K562 (cell line): ENCODE data around the gene BAZ2A. TPM values are rescaled to one million over a fixed set of nuclear protein-coding genes. Genes with fewer than 3 reads are reported as not detected.
A peak's percentile ranks its signal among the peaks of the same experiment; 100 is the strongest.

Experiments
- HMGN3 ChIP-seq: IDR thresholded peaks from 2 replicates; pipeline ENCODE4 v1.6.1; 2011; ENCODE audit warnings: borderline replicate concordance, low read depth, mild to moderate bottlenecking, mixed read lengths, low read length; ENCODE audit not compliant: insufficient read length; ENCODE audit errors: extremely low read depth
- MGA ChIP-seq: fragments of 450-650 bp; IDR thresholded peaks from 2 replicates; pipeline ENCODE4 v1.6.1; 2016; ENCODE audit warnings: mild to moderate bottlenecking, moderate library complexity
- NR0B1 ChIP-seq: fragments of 450-650 bp; IDR thresholded peaks from one replicate; pipeline ENCODE4 v1.6.1; 2018; ENCODE audit warnings: mild to moderate bottlenecking, moderate library complexity; ENCODE audit not compliant: partially characterized antibody
- PTRF ChIP-seq: fragments of 450-650 bp; IDR thresholded peaks from 2 replicates; pipeline ENCODE4 v1.6.1; 2016; ENCODE audit warnings: mild to moderate bottlenecking, missing genetic modification characterization, missing compliant biosample characterization
- RBBP5 ChIP-seq: fragments of 200-600 bp; sonication (generic); IDR thresholded peaks from 2 replicates; pipeline ENCODE4 v1.6.1; 2012; ENCODE audit warnings: borderline replicate concordance, mild to moderate bottlenecking, low read length, control low read depth, inconsistent platforms; ENCODE audit not compliant: insufficient read depth, poor library complexity, severe bottlenecking
- ZBTB11 ChIP-seq, 3 experiments: fragments of 200-800 bp in 1 of 3; fragments of 250-450 bp in 1 of 3; fragments of 450-650 bp in 1 of 3; sonication (Bioruptor Pico) in 1 of 3; sonication (Bioruptor generic) in 1 of 3; formaldehyde crosslinking in 1 of 3; IDR thresholded peaks; 2 replicates each; pipeline versions ENCODE4 v1.6.1 to v1.8.0; 2016 to 2022; ENCODE audit warnings: mild to moderate bottlenecking in 2 of 3, missing genetic modification characterization in 2 of 3, missing compliant biosample characterization in 1 of 3, moderate library complexity in 1 of 3
- ZNF197 ChIP-seq: fragments of 200-800 bp; sonication (Bioruptor generic); IDR thresholded peaks from 2 replicates; pipeline ENCODE4 v1.6.1; 2016; ENCODE audit warnings: low read depth, missing genetic modification characterization, missing compliant biosample characterization
- ZNF444 ChIP-seq: fragments of 250-450 bp; sonication (Bioruptor Pico); IDR thresholded peaks from 2 replicates; pipeline ENCODE4 v1.4.0; 2020; ENCODE audit warnings: mild to moderate bottlenecking, moderate library complexity
- polyA plus RNA-seq, 8 experiments: library from polyadenylated mRNA; depleted of rRNA in 4 of 8; stranded (reverse) in 5 of 8; unstranded in 3 of 8; fragments of >200 nt; fragmentation: Nextera tagmentation in 2 of 8; fragmentation: Illumina TruSeq in 1 of 8; extraction: Ambion mirVana in 2 of 8; extraction: Trizol in 1 of 8; gene quantifications; 2 replicates each; pipeline versions ENCODE4 v1.2.1 to v1.2.3, GENCODE V29; 2011 to 2014; ENCODE audit warnings: inconsistent platforms in 1 of 8, missing spikeins in 1 of 8
- total RNA-seq, 7 experiments: library from RNA; depleted of rRNA in 6 of 7; stranded (reverse); fragments of >200 nt in 6 of 7; fragmentation: Illumina TruSeq in 2 of 7; extraction: Trizol in 2 of 7; gene quantifications; 2 replicates each; pipeline versions ENCODE4 v1.2.1 to v1.2.3, GENCODE V29; 2011 to 2021; ENCODE audit warnings: low replicate concordance in 1 of 7

BAZ2A gene
- total and polyA plus RNA-seq, 9 of the 15 experiments (the other 6 are each of a cell fraction or from before 2014, with no cell fraction given): 4.5 to 86.4 (median 26.2) TPM

GRCh38 chr12:56636675-56637540, 6.8 kb upstream of the BAZ2A start (continued):
- no peak for TF ChIP-seq MGA
- TF ChIP-seq ZNF197: no peak
- peak in 1 of 3 experiments; percentile 43; a peak in 1 of 6 replicates for TF ChIP-seq ZBTB11 (CRISPR knock-in tag; IDR thresholded peaks at IDR 0.05)
- no peak for TF ChIP-seq HMGN3
- no peak for TF ChIP-seq PTRF (tag)
- no peak for TF ChIP-seq NR0B1
- no peak for TF ChIP-seq ZNF444 (CRISPR knock-in tag)
- TF ChIP-seq RBBP5: no peak
